Colonic mucosa (tissue), 4 donors: Measurements from ENCODE around the gene CEP41. TPM values are rescaled to one million over a fixed set of nuclear protein-coding genes. Genes with fewer than 3 reads are reported as not detected.

ENCODE experiments used
- DNase-seq: peaks from one replicate; pipeline ENCODE4 v3.0.0-alpha.2; 2020
- H3K27ac ChIP-seq: fragments of 200-600 bp; one replicate; pipeline ENCODE4 v1.8.0; 2021
- H3K27me3 ChIP-seq: fragments of 200-600 bp; one replicate; pipeline ENCODE4 v1.8.0; 2021
- H3K36me3 ChIP-seq: fragments of 200-600 bp; one replicate; pipeline ENCODE4 v1.8.0; 2021
- H3K4me1 ChIP-seq: fragments of 200-600 bp; one replicate; pipeline ENCODE4 v1.8.0; 2021; ENCODE audit warnings: mild to moderate bottlenecking
- H3K4me3 ChIP-seq: fragments of 200-600 bp; one replicate; pipeline ENCODE4 v1.8.0; 2021
- H3K9ac ChIP-seq, 2 donors: one replicate each; pipeline ENCODE4 v1.7.0; 2013; ENCODE audit warnings: control low read depth in 2 of 2, low read depth in 2 of 2, low read length in 2 of 2
- H3K9me3 ChIP-seq: fragments of 200-600 bp; one replicate; pipeline ENCODE4 v1.8.0; 2021
- CTCF ChIP-seq: fragments of 200-600 bp; IDR thresholded peaks from one replicate; pipeline ENCODE4 v1.8.0; 2022; ENCODE audit warnings: antibody characterized with exemption, mild to moderate bottlenecking
- intact Hi-C: fragments of 100-400 bp; cut with DNase I; formaldehyde crosslinking; loops from one replicate; pipeline ENCODE4 v1.14.1; 2022
- total RNA-seq, 2 donors: library from RNA; stranded (reverse); fragmentation: NEBNext Ultra II Directional in 1 of 2; extraction: Animal tissue kit (Norgen Biotek cat#: 25700) in 1 of 2; gene quantifications; one replicate each; pipeline ENCODE4 v1.2.1, GENCODE V29; 2021
- donor health status: healthy.
- donor health status: DM: no; HTN: no; CAD: no.
- donor health status: DM: no; HTN: no; CAD: no.

The CEP41 gene
- total RNA-seq, 2 donors from 2014 or later: 6.9 to 13.6 TPM

GRCh38 chr7:130359276-130359857 is 81.4 kb downstream of the CEP41 start:
- Histone ChIP-seq H3K4me1 (no peaks in the 10 kb centered on the region), H3K9me3 (no peaks in the 10 kb centered on the region), H3K9ac (no peak overlapping the region), H3K4me3 (no peak overlapping the region), H3K27me3 (no peaks in the 10 kb centered on the region), H3K36me3 (no peaks in the 10 kb centered on the region), H3K27ac (no peak overlapping the region)
- intact Hi-C loops: no loop called here
- TF ChIP-seq CTCF: no peak
- DNase-seq: no peak

- Histone ChIP-seq H3K9me3 (no peaks in the 10 kb centered on the region), H3K9ac (no peak overlapping the region), H3K27ac (no peak overlapping the region), H3K36me3 (no peaks in the 10 kb centered on the region), H3K4me1 (no peaks in the 10 kb centered on the region), H3K27me3 (no peaks in the 10 kb centered on the region), H3K4me3 (no peak overlapping the region)
- intact Hi-C loops: no loop called here
- DNase-seq: no peak
- no peak for TF ChIP-seq CTCF
These were observed 82.3 kb downstream of the CEP41 start for GRCh38 chr7:130358471-130358870.

- Histone ChIP-seq H3K27me3 (no peaks in the 10 kb centered on the region), H3K36me3 (no peaks in the 10 kb centered on the region), H3K27ac (peak overlapping the region; percentile 60), H3K9me3 (no peaks in the 10 kb centered on the region), H3K9ac (no peak overlapping the region), H3K4me3 (no peak overlapping the region), H3K4me1 (no peaks in the 10 kb centered on the region)
- no peak for DNase-seq
- intact Hi-C loops: no loop called here
- no peak for TF ChIP-seq CTCF
These were observed 83.8 kb downstream of the CEP41 start for GRCh38 chr7:130356876-130357611.

GRCh38 chr7:130356121-130356875 is 84.5 kb downstream of the CEP41 start:
- H3K36me3 ChIP-seq: no peaks in the 10 kb centered on the region
- intact Hi-C loops: no loop called here
- no peak for TF ChIP-seq CTCF
- no peak for DNase-seq
- no peaks in the 10 kb centered on the region for H3K4me1 ChIP-seq
- no peak overlapping the region for H3K4me3 ChIP-seq
- H3K9ac ChIP-seq: no peak overlapping the region
- H3K27me3 ChIP-seq: no peaks in the 10 kb centered on the region
- peak overlapping the region; percentile 60 for H3K27ac ChIP-seq
- H3K9me3 ChIP-seq: no peaks in the 10 kb centered on the region

GRCh38 chr7:130353196-130353595 is 87.6 kb downstream of the CEP41 start:
- no peak for DNase-seq
- Histone ChIP-seq H3K9ac (no peak overlapping the region), H3K36me3 (no peaks in the 10 kb centered on the region), H3K27me3 (no peaks in the 10 kb centered on the region), H3K27ac (peak overlapping the region; percentile 40), H3K4me3 (no peak overlapping the region), H3K9me3 (no peaks in the 10 kb centered on the region), H3K4me1 (no peaks in the 10 kb centered on the region)
- no peak for TF ChIP-seq CTCF
- intact Hi-C loops: no loop called here
